Measurements from ENCODE around the gene SLC12A2. TPM values are rescaled to one million over a fixed set of nuclear protein-coding genes. Genes with fewer than 3 reads are reported as not detected.

SLC12A2 gene
- total and polyA plus RNA-seq, 9 of the 15 experiments (the other 6 are each of a cell fraction or from before 2014, with no cell fraction given) = 5.1 to 20.3 (median 12.6) TPM

DNA sequence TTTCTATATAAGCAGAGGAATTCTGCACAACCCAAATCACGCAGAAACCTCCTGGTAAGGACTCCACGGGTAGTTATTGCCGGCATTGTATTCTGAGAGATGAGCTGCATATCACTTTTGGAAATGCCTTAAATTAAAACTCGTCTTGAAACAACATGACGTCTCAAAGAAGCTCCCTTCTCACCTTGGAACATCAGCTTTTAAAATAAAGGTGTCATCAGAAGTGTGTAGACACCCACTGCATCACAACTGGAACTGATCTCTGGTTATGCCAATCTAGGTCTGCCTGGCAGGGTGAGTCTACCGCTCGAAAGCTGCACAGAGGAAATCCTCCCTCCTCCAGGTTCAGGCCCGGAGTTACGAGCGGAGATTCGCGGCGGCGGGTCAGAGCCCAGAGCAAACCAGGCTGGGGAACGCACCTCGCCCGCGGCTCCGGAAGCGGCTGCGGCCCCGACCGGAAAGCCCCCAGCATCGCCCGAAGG, 974 bp upstream of the SLC12A2 start (continued):
- TF ChIP-seq CTBP1 (IDR thresholded peaks at IDR 0.05; ENCODE audit: borderline replicate concordance) = no peak
- TF ChIP-seq ILF3 (IDR thresholded peaks at IDR 0.05; ENCODE audit: borderline replicate concordance) = no peak
- TF ChIP-seq, protein P1, sequence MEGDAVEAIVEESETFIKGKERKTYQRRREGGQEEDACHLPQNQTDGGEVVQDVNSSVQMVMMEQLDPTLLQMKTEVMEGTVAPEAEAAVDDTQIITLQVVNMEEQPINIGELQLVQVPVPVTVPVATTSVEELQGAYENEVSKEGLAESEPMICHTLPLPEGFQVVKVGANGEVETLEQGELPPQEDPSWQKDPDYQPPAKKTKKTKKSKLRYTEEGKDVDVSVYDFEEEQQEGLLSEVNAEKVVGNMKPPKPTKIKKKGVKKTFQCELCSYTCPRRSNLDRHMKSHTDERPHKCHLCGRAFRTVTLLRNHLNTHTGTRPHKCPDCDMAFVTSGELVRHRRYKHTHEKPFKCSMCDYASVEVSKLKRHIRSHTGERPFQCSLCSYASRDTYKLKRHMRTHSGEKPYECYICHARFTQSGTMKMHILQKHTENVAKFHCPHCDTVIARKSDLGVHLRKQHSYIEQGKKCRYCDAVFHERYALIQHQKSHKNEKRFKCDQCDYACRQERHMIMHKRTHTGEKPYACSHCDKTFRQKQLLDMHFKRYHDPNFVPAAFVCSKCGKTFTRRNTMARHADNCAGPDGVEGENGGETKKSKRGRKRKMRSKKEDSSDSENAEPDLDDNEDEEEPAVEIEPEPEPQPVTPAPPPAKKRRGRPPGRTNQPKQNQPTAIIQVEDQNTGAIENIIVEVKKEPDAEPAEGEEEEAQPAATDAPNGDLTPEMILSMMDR (IDR thresholded peaks at IDR 0.05 in 2 of 3, conservative IDR thresholded peaks at IDR 0.05 in 1 of 3; ENCODE audit: insufficient read depth in 2 of 3, low read depth in 1 of 3, low read length in 3 of 3) = no peak
- no peak for TF ChIP-seq PCBP2 (IDR thresholded peaks at IDR 0.05; ENCODE audit: low read depth, low read length, poor library complexity, severe bottlenecking)
- no peak for TF ChIP-seq ZNF41 (CRISPR knock-in tag; conservative IDR thresholded peaks at IDR 0.05)
- TF ChIP-seq BHLHE40 (IDR thresholded peaks at IDR 0.05; ENCODE audit: low read length) = no peak
- TF ChIP-seq CHCHD3 (CRISPR knock-in tag; IDR thresholded peaks at IDR 0.05) = no peak
- TF ChIP-seq ATF1 (CRISPR knock-in tag; IDR thresholded peaks at IDR 0.05) = no peak
- no peak for TF ChIP-seq ATF1 (tag; IDR thresholded peaks at IDR 0.05)
- no peak for TF ChIP-seq ZNF24 (IDR thresholded peaks at IDR 0.05)
- TF ChIP-seq ATF4 (CRISPR knock-in tag; IDR thresholded peaks at IDR 0.05) = no peak
- TF ChIP-seq MIER1 (IDR thresholded peaks at IDR 0.05; ENCODE audit: low read depth) = no peak
- no peak for TF ChIP-seq CHD2 (IDR thresholded peaks at IDR 0.05; ENCODE audit: low read depth, low read length)
- TF ChIP-seq ZNF75A (CRISPR knock-in tag; IDR thresholded peaks at IDR 0.05) = no peak
- TF ChIP-seq WHSC1 (IDR thresholded peaks at IDR 0.05; ENCODE audit: low read length) = no peak
- TF ChIP-seq RBM14 (IDR thresholded peaks at IDR 0.05; ENCODE audit: borderline replicate concordance, insufficient read depth, low read depth, low read length) = no peak
- no peak for TF ChIP-seq SNRNP70 (optimal IDR thresholded peaks at IDR 0.05; ENCODE audit: low read depth, low read length)
- no peak for TF ChIP-seq TCFL5 (CRISPR knock-in tag; conservative IDR thresholded peaks at IDR 0.05)
- no peak for TF ChIP-seq ZNF76 (CRISPR knock-in tag; IDR thresholded peaks at IDR 0.05; ENCODE audit: borderline replicate concordance)
- TF ChIP-seq LEF1 (IDR thresholded peaks at IDR 0.05) = no peak
- no peak for TF ChIP-seq EHMT2 (IDR thresholded peaks at IDR 0.05)
- no peak for TF ChIP-seq ZZZ3 (IDR thresholded peaks at IDR 0.05)
- no peak for TF ChIP-seq ZNF431 (CRISPR knock-in tag; IDR thresholded peaks at IDR 0.05)
- TF ChIP-seq ZBTB7A (IDR thresholded peaks at IDR 0.05; ENCODE audit: borderline replicate concordance, control insufficient read depth, low read depth, low read length) = no peak
- TF ChIP-seq ZNF512 (tag; IDR thresholded peaks at IDR 0.05) = no peak
- no peak for TF ChIP-seq NFE2L1 (tag; IDR thresholded peaks at IDR 0.05; ENCODE audit: borderline replicate concordance, low read depth)
- no peak for TF ChIP-seq KLF13 (tag; IDR thresholded peaks at IDR 0.05; ENCODE audit: borderline replicate concordance, low read depth)
